Bronchial epithelial cell (primary cell): ENCODE measurements around the gene BAHCC1. TPM values are rescaled to one million over a fixed set of nuclear protein-coding genes. Genes with fewer than 3 reads are reported as not detected.

Experiments
- DNase-seq: peaks from one replicate; pipeline ENCODE4 v3.0.0-alpha.2; 2010; ENCODE audit warnings: low read depth
- FAIRE-seq: peaks from 2 replicates; lab custom pipeline; 2011; peaks lifted over from hg19 to GRCh38; lab: Jason Lieb, UNC
- H3K27me3 ChIP-seq: 2 replicates; pipeline ENCODE4 v1.5.1; 2011; ENCODE audit warnings: low read length; ENCODE audit not compliant: control insufficient read depth, insufficient read depth
- H3K36me3 ChIP-seq: 2 replicates; pipeline ENCODE4 v1.5.1; 2011; ENCODE audit warnings: low read length; ENCODE audit not compliant: control insufficient read depth, insufficient read depth
- H3K4me3 ChIP-seq: 2 replicates; pipeline ENCODE4 v1.5.1; 2011; ENCODE audit warnings: mild to moderate bottlenecking, low read depth, low read length, control low read depth
- CTCF ChIP-seq: IDR thresholded peaks from 2 replicates; pipeline ENCODE4 v1.5.1; 2011; ENCODE audit warnings: mild to moderate bottlenecking, moderate library complexity, low read length, control low read depth, inconsistent platforms; ENCODE audit not compliant: insufficient read depth, severe bottlenecking
- total RNA-seq: library from RNA; depleted of rRNA; stranded (reverse); fragments of >200 nt; gene quantifications from 2 replicates; pipeline ENCODE4 v1.2.1, GENCODE V29; 2014

Gene BAHCC1
- total RNA-seq, 1 donor from 2014 or later: 0.79 TPM

- peaks cover 20% of the 10 kb centered on the region for H3K36me3 ChIP-seq
- TF ChIP-seq CTCF: no peak
- FAIRE-seq (peak; percentile 7), DNase-seq (peak; percentile 76)
- H3K4me3 ChIP-seq: no peak overlapping the region
- H3K27me3 ChIP-seq: no peaks in the 10 kb centered on the region
Observed at GRCh38 chr17:81508639-81509206, 113.5 kb downstream of the BAHCC1 start.

- no peak overlapping the region for H3K4me3 ChIP-seq
- H3K27me3 ChIP-seq: no peaks in the 10 kb centered on the region
- H3K36me3 ChIP-seq: peaks cover 20% of the 10 kb centered on the region
- no peak for TF ChIP-seq CTCF
- FAIRE-seq: no peak
- peak; percentile 63 for DNase-seq
Observed at GRCh38 chr17:81509207-81509971, 114.1 kb downstream of the BAHCC1 start.

GRCh38 chr17:81509972-81510784, 114.9 kb downstream of the BAHCC1 start:
- TF ChIP-seq CTCF: no peak
- Histone ChIP-seq H3K36me3 (peaks cover 20% of the 10 kb centered on the region), H3K27me3 (no peaks in the 10 kb centered on the region), H3K4me3 (peak overlapping the region; percentile 98)
- DNase-seq: no peak
- no peak for FAIRE-seq

- DNase-seq (no peak), FAIRE-seq (no peak)
- Histone ChIP-seq H3K27me3 (no peaks in the 10 kb centered on the region), H3K4me3 (peak overlapping the region; percentile 98), H3K36me3 (peaks cover 20% of the 10 kb centered on the region)
- no peak for TF ChIP-seq CTCF
Observed at GRCh38 chr17:81510785-81511553, 115.7 kb downstream of the BAHCC1 start.

- Histone ChIP-seq H3K27me3 (no peaks in the 10 kb centered on the region), H3K4me3 (peak overlapping the region; percentile 98), H3K36me3 (peaks cover 20% of the 10 kb centered on the region)
- no peak for DNase-seq
- TF ChIP-seq CTCF: no peak
- FAIRE-seq: no peak
Observed at GRCh38 chr17:81511554-81511803, 116.2 kb downstream of the BAHCC1 start.
